NOMO-1 (cell line): ENCODE measurements around the gene SLC50A1.
"Not testable (repeated sequence)": the region's sequence is repeated elsewhere in the genome, so short reads cannot be mapped to it uniquely, and the experiment has no call there.

ENCODE experiments used
- DNase-seq, 2 experiments: peaks; one replicate each; lab custom pipeline; 2025; ENCODE audit not compliant: unreplicated experiment in 2 of 2; lab: John Stamatoyannopoulos, UW

SLC50A1 gene

DNA sequence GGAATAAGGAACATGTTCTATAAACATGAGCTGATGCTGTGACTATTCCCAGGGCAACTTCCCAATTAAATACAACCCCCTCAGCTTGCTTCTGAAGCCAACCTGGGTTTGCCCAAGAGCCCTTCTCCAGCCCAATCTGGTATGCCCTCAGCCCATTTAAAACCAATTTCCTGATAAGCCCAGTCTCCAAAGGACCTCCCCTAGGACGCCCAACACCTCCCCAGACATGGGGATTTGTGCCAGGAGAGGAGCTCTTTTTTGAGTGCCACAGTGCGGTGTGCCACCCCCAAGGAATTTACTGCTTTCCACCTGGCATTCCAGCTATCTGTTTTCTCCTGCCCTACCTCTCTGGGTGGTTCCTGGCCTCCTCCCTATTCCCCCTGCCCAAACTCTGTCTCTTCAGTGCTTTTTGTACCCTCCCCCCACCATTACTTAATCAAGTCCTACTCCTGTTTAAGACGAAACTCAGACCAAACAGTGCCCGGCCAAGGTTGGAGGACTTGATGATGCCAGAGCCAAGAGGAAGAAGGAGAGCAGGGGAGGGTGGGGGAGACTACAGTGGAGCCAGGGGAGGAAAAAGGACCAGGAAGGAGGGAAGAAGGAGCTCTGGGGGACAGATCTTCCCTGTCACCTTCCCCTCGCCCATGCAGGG is 19.4 kb upstream of the SLC50A1 start:
- DNase-seq = no peak

DNA sequence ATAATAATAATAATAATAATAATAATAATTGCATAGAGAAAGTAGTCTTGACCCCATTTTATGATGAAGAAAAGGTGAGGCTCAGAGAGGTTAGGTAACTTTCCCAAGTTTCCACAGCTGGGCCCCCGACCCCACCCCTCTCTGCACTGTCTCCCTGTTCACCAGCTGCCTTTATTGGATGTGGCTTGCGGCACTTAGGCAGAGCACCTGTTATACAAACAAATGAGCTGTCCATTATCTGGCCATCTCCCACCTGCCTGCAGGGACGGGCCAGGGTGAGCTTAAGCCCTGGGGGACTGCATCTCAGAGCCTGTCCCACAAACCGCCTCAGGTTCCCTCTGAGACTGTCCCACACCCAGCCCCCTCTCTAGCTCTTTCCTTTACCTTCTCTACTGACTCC is 18.0 kb upstream of the SLC50A1 start:
- no peak for DNase-seq

DNA sequence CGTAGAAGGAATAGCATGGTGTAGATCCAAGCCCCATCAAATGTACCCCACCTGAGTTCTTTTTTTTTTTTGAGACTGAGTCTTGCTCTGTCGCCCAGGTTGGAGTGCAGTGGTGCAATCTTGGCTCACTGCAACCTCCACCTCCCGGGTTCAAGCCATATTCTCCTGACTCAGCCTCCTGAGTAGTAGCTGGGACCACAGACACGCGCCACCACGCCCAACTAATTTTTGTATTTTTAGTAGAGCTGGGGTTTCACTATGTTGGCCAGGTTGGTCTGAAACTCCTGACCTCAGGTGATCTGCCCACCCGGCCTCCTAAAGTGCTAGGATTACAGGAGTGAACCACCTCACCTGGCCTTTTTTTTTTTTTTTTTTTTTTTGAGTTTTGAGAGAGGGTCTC is 17.6 kb upstream of the SLC50A1 start:
- not testable (repeated sequence) for DNase-seq

DNA sequence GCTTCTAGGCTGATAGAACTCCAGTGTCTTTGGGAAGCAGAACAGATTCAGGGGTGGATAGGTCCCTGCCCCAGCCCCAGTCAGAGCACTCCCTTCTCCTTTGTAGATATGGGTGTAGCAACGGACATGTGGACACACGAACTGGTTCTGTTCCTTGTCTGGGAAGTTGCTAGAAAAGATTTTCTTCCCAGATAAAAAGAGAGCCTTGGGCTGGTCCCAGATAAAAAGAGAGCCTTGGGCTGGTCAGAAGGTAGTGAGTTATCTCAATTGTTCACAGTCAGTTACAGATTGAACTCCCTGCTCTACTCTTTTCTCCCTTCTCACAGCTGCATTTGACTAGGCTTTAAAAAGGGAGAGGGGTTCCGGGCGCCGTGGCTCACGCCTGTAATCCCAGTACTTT is 15.4 kb upstream of the SLC50A1 start:
- no peak for DNase-seq

DNA sequence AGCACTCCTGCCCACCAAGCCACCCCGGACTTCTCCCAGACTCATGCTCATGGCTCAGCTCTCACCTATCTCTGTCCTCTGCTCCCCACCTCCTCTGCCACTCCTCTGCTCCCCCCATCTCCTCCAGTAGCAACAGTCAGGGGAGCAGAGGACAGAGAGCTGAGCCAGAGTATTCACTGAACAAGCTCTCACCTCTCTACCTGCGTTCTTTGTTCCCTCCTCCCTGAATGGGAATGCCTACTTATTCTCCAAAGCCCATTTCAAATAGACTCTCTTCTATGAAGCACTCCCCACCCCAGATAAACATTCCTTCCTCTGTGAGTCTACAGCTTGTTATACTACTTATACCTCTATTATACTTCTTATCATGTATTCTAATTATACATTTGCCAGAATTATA is 14.4 kb upstream of the SLC50A1 start:
- DNase-seq = no peak

DNA sequence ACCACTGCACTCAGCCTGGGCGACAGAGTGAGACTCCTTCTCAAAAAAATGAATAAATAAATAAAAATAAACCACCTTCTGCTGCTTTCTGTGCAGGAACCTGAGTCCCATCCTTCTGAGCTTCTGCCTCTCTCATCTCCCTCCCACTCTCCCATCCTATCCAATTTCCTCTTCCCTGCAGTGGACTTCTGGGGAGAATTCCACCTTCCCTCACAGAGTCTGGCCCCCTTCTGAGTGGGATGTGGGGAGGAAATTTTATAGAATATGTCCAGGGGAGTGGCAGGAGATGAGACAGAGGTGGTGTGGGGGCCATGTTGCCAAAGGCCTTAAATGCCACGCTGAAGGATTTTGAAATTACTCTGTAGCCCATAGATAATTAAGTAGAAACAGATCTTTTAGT is 13.3 kb upstream of the SLC50A1 start:
- no peak for DNase-seq

DNA sequence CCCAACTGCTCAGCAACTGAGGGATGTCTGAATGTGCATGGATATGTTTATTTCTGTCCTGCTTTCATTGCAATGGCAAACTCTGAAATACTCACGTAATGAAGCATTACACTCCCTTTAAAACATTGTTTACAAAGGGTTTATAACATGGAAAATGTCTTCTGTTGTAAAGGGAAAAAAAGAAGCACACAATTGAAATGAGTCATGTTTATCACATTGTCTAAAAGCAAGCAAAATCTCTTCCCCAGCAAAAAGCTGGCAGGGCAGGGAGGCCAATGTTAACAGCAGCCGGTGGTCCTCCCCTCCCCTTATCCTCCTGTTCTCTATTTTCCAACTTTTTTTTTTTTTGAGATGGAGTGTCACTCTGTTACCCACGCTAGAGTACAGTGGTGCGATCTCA is 11.9 kb upstream of the SLC50A1 start:
- no peak for DNase-seq

DNA sequence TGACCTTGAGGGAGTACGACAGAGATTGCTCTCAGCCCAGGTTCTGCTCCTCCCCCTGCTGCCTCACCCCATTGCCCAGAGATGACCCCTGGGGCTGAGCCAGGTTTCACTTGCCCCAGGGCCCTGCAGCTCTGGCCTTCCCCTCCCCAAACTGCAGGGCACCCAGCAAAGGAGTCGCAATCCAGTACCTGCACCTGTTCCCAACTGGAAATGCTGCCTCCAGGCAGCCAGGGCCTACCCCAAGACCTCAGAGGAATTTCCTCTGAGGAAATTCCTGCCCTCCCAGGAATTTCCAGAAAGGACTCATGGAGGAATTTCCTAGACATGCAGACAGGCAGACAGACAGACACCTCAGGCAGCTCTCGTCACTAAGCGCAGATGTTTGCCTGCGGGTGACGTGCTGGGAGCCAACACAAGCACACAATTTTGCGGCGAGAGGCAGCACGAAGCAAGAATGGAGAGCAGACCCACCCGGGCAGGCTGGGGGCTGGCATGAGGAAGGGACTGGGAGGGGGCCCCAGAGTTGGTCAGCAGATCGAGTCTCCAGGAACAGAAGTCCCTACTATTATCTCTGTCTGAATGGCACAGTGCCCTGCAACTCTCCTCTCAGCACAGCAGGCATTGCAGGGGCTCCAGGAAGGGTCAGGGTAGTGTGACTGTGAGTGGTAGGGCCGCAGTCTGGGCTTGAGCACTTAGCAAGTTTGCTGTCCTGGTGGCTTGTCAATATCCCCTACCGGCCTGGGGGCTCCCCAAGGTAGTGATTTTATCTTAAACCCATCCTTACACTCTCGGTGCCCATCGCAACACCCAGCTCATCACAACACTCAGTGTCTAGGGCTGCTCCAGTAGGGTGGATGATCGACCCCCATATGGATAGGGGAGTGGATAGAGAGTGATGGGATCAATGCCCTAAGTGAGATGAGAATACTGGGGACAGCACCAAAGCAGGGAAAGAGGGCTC is 10.9 kb upstream of the SLC50A1 start:
- DNase-seq = no peak

DNA sequence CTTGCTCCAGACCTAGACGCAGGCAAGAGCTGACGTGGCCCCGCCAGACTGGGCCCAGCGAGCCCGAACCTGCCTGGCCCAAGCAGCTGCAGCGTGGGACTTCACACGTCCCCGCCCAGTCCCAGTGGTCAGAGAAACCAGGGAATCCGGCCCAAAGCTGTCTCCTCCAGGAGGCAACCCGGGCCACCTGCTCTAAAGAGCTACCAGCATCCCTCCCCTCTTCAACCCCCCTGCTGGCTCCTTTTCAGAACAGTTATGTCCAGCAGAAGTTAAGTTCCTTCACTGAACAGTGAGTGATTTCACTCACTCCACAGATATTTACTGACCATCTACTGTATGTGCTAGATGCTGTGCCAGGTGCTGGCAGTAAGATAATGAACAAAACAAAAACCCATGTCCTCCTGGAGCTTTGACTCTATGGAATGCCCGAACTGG is 10.1 kb upstream of the SLC50A1 start:
- no peak for DNase-seq

DNA sequence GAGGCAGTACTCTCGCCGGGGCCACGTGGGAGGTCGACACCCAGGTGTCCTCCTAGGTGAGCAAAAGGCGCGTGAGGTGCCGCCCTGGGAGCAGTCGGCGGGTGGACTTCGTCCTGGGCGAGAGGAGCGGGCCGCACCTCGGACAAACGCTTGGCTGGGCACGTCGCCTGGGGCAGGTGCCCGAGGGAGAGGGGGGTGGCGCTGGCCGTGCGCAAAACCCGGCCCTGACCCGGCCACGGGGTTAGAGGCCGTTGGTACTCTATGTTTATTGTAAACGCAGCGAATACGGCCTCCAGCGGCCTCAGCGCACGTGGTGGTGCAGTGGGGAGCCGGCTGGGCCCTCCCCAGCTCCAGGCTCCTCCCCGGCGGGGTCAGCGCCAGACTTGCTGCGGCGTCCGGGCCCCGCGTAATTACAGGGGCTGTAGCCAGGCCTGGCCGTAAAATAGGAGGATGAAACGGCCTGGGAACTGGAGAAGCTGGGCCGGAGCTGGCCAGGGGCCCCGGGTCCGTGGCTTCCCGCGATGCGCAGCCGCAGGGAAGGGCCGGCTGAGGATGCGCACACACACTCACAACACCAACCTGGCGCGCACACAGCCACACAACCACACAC is 9.6 kb upstream of the SLC50A1 start:
- no peak for DNase-seq

DNA sequence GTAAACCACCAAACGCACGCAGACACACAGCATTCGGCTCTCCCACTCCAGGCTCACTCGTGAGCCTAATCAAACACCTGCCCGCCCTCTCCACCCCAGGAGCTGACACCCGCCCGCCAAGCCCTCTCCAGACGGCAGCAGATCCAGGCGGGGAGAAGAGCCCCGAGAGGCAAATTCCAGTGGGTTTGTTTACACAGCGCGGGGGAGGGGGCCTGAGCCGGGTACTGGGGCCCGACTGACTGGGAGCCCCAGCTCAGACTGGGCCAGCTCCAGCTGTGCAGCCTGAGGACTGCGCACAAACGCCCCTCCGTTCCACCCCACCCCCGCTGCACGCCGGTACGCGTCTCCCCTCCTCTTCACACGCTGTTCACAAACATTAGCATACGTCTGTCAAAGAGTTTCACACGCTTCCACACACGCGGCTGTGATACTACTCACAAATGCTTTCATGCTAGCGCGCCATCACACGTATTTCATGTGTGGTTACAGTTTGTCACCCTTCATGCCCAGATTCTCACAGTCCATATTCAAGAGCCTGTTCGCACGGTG is 9.0 kb upstream of the SLC50A1 start:
- DNase-seq = no peak

DNA sequence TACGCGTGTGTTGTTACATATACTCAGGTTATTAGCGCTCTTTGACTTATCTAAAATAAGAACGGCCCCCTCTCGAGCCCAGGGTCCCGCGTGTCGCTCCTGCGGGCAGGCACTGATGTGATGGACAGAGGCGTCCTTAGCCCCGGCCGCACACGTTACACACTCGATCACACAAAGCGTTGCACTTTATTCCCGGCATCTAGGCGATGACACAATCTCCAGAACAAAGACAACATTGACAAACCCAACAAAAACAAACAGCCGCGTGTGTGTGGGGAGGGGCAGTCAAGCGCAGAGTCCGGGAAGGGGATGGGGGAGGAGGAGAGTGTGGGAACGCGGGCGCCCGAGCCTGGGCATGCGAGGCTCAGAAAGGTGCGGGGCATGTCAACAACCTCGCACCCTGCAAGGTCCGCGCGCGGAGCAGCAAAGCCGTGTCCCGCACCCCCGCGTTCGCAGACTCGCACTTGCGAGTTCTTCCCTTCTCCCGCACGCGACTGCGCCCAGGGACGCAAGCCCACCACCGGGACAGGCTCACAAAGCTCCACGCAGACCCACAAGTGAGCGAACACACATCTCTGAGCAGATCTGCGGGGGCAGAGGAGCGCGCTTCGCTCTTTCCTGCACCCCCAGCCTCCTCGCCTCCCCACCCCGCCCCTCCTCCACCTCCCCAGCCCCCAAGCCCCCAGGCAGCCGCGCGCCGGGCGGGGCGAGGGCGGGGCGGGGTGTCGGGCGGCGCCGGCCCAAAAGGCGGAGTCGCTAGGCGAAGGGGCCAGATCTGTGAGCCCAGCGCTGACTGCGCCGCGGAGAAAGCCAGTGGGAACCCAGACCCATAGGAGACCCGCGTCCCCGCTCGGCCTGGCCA is 8.3 kb upstream of the SLC50A1 start, which contains the start of gene EFNA1:
EFNA1 (plus strand) TSS at position 772 of the 862 bp plus-strand sequence. CDS start 102 bp downstream, outside the sequence.
- DNase-seq = peak in 1 of 2 experiments; percentile 19

DNA sequence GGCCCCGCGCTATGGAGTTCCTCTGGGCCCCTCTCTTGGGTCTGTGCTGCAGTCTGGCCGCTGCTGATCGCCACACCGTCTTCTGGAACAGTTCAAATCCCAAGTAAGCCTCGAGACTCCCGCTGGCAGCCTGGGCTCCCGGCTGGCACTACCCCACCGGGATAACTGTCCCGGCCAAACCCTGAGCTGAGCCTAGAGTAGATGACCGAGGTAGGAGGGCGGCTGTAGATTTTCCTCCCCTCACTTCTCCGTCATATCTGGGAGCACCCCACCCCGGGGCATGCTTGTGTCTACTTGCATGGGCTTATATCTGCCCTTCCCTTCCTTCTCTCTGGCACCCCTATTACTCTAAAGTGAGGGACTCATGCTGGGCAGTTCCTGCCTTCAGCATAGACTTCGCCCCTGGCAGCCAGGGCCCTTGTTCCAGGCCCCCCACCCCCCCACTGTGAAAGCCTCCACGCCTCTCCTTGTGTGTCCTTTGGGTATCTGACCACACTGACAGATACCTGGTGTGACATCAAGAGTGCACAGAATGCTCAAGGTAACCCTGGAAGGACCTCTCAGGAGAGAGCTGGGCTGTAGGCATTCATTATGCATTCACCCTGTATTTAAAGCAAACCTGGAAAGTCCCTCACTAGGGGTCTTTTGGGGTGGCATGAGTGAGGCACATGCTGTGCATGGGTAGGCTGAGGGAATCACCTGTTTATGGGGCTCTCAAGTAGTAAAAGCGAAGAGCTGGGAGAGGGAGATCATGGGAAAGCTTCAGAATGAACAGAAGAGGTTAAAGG is 7.5 kb upstream of the SLC50A1 start:
- no peak for DNase-seq

DNA sequence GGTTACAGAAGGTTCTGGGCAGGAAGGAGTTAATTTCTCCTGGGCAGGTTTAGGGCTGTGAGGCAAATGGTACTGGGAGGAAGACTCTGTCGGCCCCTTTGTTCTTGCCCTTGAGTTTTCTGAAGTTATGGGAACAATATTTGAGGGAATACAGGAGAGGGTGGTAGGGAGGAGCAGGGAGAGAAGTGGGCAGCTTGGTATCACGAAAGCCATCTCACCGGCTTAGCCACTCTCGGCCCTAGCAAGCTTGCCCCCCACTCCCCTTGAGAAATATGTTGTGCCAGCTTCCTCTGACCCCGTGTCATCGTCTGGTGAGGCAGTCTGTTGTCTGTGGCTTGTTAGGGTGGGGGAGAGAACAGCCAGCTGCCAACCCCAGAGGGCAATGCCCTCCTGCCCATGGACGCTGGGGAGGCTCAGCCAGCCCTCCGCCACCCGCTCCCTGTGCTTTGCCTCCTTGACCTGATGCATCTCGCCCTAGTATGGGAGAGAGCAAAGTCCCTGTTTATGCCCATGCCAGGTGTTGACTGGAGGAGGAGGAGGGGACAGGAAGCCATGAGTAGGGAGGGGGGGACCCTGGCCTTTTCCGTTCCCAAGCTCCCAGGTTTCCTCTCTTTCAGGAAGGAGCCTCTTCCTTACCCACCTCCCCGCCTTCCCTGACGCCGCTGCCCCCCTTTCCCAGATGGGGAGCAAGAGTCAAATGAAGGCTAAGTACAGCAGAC is 6.7 kb upstream of the SLC50A1 start:
- DNase-seq = no peak

DNA sequence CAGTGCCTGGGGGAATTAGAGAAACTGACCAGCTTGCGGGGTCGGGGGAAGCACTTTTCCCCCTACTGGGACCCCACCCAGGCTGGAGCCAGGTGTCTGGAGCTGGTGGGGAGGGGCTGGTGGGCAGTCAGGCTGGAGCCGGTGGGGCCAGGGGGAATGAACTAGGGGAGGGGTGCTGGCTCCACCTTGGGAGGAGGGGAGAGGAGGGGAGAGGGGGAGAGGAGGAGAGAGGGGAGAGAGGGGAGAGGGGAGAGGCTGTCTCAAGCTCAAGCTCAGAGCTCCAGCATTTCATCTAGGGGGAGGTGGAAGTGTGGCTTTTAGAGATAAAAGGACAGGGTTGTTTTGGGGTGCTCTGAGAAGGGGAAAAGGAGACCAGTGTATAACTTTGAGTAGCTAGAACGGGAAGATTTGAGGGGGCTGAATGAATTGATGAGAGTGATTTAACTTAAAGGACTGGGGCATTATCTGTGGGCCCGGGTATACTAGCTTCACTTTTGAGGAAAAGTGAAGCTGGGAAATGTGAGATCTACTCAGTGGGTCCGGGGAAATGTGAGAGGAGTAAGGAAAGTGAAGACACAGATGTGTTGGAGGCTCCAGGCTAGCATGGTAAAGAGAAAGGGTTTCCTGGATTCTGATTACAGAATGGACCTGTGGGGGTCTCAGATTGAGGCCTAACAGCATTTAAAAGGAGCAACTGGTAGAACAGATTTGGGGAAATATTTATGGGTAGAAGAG is 5.2 kb upstream of the SLC50A1 start:
- no peak for DNase-seq

DNA sequence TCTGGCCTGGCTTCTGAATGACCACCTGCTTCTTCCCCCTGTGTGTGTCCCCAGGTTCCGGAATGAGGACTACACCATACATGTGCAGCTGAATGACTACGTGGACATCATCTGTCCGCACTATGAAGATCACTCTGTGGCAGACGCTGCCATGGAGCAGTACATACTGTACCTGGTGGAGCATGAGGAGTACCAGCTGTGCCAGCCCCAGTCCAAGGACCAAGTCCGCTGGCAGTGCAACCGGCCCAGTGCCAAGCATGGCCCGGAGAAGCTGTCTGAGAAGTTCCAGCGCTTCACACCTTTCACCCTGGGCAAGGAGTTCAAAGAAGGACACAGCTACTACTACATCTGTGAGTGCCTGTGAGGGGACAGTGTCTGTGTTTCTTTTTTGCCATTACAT is 4.4 kb upstream of the SLC50A1 start:
- DNase-seq = no peak

DNA sequence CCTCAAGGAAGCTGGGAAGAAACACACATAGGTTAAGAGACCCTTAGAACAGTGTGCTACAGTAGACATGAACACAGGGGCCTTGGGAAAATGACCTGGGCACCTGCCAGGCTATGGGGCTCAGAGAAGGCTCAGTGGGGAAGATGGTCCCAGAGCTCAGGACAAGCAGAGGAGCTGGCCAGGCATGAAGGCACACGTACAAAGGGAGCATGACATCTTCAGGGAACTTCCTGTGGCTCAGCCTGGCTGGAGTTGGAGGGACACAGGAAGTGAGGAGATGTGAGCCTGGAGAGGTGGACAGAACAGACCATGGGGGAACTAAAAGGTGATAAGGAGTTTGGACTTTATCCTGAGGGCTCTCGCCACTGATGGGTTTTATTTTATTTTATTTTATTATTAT is 3.8 kb upstream of the SLC50A1 start:
- DNase-seq = no peak

DNA sequence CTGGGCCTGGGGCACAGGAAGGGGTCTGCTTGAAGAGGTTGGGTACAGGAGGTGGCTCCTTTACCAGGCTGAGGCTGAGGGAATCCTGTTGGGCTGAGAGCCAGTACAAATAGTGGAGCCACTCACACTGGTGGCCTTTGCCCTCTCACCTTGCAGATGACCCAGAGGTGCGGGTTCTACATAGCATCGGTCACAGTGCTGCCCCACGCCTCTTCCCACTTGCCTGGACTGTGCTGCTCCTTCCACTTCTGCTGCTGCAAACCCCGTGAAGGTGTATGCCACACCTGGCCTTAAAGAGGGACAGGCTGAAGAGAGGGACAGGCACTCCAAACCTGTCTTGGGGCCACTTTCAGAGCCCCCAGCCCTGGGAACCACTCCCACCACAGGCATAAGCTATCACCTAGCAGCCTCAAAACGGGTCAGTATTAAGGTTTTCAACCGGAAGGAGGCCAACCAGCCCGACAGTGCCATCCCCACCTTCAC is 1.8 kb upstream of the SLC50A1 start:
- DNase-seq = no peak
